K562 (cell line): ENCODE measurements around the gene PDE8A. TPM values are rescaled to one million over a fixed set of nuclear protein-coding genes. Genes with fewer than 3 reads are reported as not detected.

ENCODE experiments used
- CBFA2T2 ChIP-seq: fragments of 450-650 bp; conservative IDR thresholded peaks from 2 replicates; pipeline ENCODE4 v1.6.1; 2017; ENCODE audit warnings: mild to moderate bottlenecking
- CBFA2T3 ChIP-seq: fragments of 450-650 bp; IDR thresholded peaks from 2 replicates; pipeline ENCODE4 v1.6.1; 2017
- CSDE1 ChIP-seq, 2 experiments: fragments of 450-650 bp; IDR thresholded peaks; 2 replicates each; pipeline ENCODE4 v1.6.1; 2016; ENCODE audit warnings: mild to moderate bottlenecking in 1 of 2
- EWSR1 ChIP-seq: fragments of 450-650 bp; IDR thresholded peaks from 2 replicates; pipeline ENCODE4 v1.6.1; 2018; ENCODE audit warnings: borderline replicate concordance, mild to moderate bottlenecking, low read depth, moderate library complexity; ENCODE audit not compliant: partially characterized antibody
- EZH2 ChIP-seq: IDR thresholded peaks from 2 replicates; pipeline ENCODE4 v1.6.1; 2012; ENCODE audit warnings: low read depth, mild to moderate bottlenecking, inconsistent platforms, low read length, borderline replicate concordance
- IRF9 ChIP-seq: fragments of 450-650 bp; IDR thresholded peaks from 2 replicates; pipeline ENCODE4 v1.6.1; 2016; ENCODE audit warnings: missing biosample characterization, missing genetic modification characterization
- JUN ChIP-seq, 2 experiments: sonication (generic) in 1 of 2; formaldehyde crosslinking in 1 of 2; IDR thresholded peaks; 2 replicates each; pipeline versions ENCODE4 v1.6.1 to v1.8.0; 2012 to 2022; ENCODE audit warnings: borderline replicate concordance in 2 of 2, mild to moderate bottlenecking in 2 of 2, improper control_type of control experiment in 1 of 2, low read depth in 1 of 2, low read length in 1 of 2, missing genetic modification reagents in 1 of 2
- MCM5 ChIP-seq: fragments of 450-650 bp; IDR thresholded peaks from 2 replicates; pipeline ENCODE4 v1.6.1; 2016; ENCODE audit warnings: low read depth
- MIER1 ChIP-seq: fragments of 450-650 bp; IDR thresholded peaks from 2 replicates; pipeline ENCODE4 v1.6.1; 2016; ENCODE audit warnings: antibody characterized with exemption, mild to moderate bottlenecking, low read depth
- MXD1 ChIP-seq: fragments of 250-450 bp; sonication (Bioruptor Pico); IDR thresholded peaks from 2 replicates; pipeline ENCODE4 v1.8.0; 2021; ENCODE audit warnings: borderline replicate concordance, mild to moderate bottlenecking, moderate library complexity; ENCODE audit not compliant: poor library complexity, severe bottlenecking
- NBN ChIP-seq: fragments of 450-650 bp; IDR thresholded peaks from 2 replicates; pipeline ENCODE4 v1.6.1; 2016; ENCODE audit warnings: low read depth, mild to moderate bottlenecking
- NR2C1 ChIP-seq, 2 experiments: fragments of 450-650 bp; IDR thresholded peaks; 2 replicates each; pipeline ENCODE4 v1.6.1; 2017; ENCODE audit warnings: mild to moderate bottlenecking in 2 of 2, antibody characterized with exemption in 1 of 2, inconsistent platforms in 1 of 2, missing compliant biosample characterization in 1 of 2, missing genetic modification characterization in 1 of 2
- NR2F6 ChIP-seq: fragments of 450-650 bp; formaldehyde crosslinking; IDR thresholded peaks from 2 replicates; pipeline ENCODE4 v1.4.0; 2020; ENCODE audit warnings: mild to moderate bottlenecking
- PHB ChIP-seq: fragments of 250-450 bp; sonication (Bioruptor Pico); IDR thresholded peaks from 2 replicates; pipeline ENCODE4 v1.5.0; 2021
- PML ChIP-seq: IDR thresholded peaks from 2 replicates; pipeline ENCODE4 v1.6.1; 2012; ENCODE audit warnings: low read length, inconsistent platforms
- SMARCC2 ChIP-seq: fragments of 450-650 bp; IDR thresholded peaks from 2 replicates; pipeline ENCODE4 v1.6.1; 2017; ENCODE audit warnings: antibody characterized with exemption, moderate library complexity, mild to moderate bottlenecking, low read depth
- SOX6 ChIP-seq: fragments of 450-650 bp; IDR thresholded peaks from 2 replicates; pipeline ENCODE4 v1.6.1; 2014; ENCODE audit warnings: mild to moderate bottlenecking
- TAL1 ChIP-seq: fragments of 450-650 bp; IDR thresholded peaks from 2 replicates; pipeline ENCODE4 v1.6.1; 2016; ENCODE audit warnings: mild to moderate bottlenecking
- TRIM24 ChIP-seq, 2 experiments: fragments of 450-650 bp; IDR thresholded peaks; 2 replicates each; pipeline ENCODE4 v1.6.1; 2016
- ZBTB11 ChIP-seq, 3 experiments: fragments of 200-800 bp in 1 of 3; fragments of 250-450 bp in 1 of 3; fragments of 450-650 bp in 1 of 3; sonication (Bioruptor Pico) in 1 of 3; sonication (Bioruptor generic) in 1 of 3; formaldehyde crosslinking in 1 of 3; IDR thresholded peaks; 2 replicates each; pipeline versions ENCODE4 v1.6.1 to v1.8.0; 2016 to 2022; ENCODE audit warnings: mild to moderate bottlenecking in 2 of 3, missing genetic modification characterization in 2 of 3, missing compliant biosample characterization in 1 of 3, moderate library complexity in 1 of 3
- ZC3H4 ChIP-seq: sonication (generic); formaldehyde crosslinking; IDR thresholded peaks from 2 replicates; pipeline ENCODE4 v1.9.0; 2021; ENCODE audit warnings: missing genetic modification reagents, borderline replicate concordance
- ZNF24 ChIP-seq: fragments of 450-650 bp; IDR thresholded peaks from 2 replicates; pipeline ENCODE4 v1.6.1; 2016
- ZNF263 ChIP-seq: sonication (generic); formaldehyde crosslinking; IDR thresholded peaks from 2 replicates; pipeline ENCODE4 v1.8.0; 2022; ENCODE audit warnings: mild to moderate bottlenecking, missing genetic modification reagents, borderline replicate concordance
- ZSCAN29 ChIP-seq: fragments of 450-650 bp; IDR thresholded peaks from 2 replicates; pipeline ENCODE4 v1.6.1; 2017
- polyA plus RNA-seq, 8 experiments: library from polyadenylated mRNA; depleted of rRNA in 4 of 8; stranded (reverse) in 5 of 8; unstranded in 3 of 8; fragments of >200 nt; fragmentation: Nextera tagmentation in 2 of 8; fragmentation: Illumina TruSeq in 1 of 8; extraction: Ambion mirVana in 2 of 8; extraction: Trizol in 1 of 8; gene quantifications; 2 replicates each; pipeline versions ENCODE4 v1.2.1 to v1.2.3, GENCODE V29; 2011 to 2014; ENCODE audit warnings: inconsistent platforms in 1 of 8, missing spikeins in 1 of 8
- total RNA-seq, 7 experiments: library from RNA; depleted of rRNA in 6 of 7; stranded (reverse); fragments of >200 nt in 6 of 7; fragmentation: Illumina TruSeq in 2 of 7; extraction: Trizol in 2 of 7; gene quantifications; 2 replicates each; pipeline versions ENCODE4 v1.2.1 to v1.2.3, GENCODE V29; 2011 to 2021; ENCODE audit warnings: low replicate concordance in 1 of 7
- TF ChIP-seq, protein P1 (sequence below): conservative IDR thresholded peaks from 2 replicates; pipeline ENCODE4 v1.6.1; 2011; ENCODE audit warnings: low read depth, mild to moderate bottlenecking, low read length; ENCODE audit not compliant: control insufficient read depth

The PDE8A gene
- total and polyA plus RNA-seq, 9 of the 15 experiments (the other 6 are each of a cell fraction or from before 2014, with no cell fraction given): 5.9 to 40.3 (median 19.8) TPM

- no peak for TF ChIP-seq NR2C1 (IDR thresholded peaks at IDR 0.05)
- TF ChIP-seq NR2C1 (tag; IDR thresholded peaks at IDR 0.05): no peak
- TF ChIP-seq JUN (IDR thresholded peaks at IDR 0.05; ENCODE audit: borderline replicate concordance, low read depth, low read length): peak; percentile 91
- TF ChIP-seq JUN (CRISPR knock-in tag; IDR thresholded peaks at IDR 0.05; ENCODE audit: borderline replicate concordance): no peak
- TF ChIP-seq ZBTB11 (CRISPR knock-in tag; IDR thresholded peaks at IDR 0.05): no peak
- TF ChIP-seq NBN: no peak
- TF ChIP-seq TRIM24 (IDR thresholded peaks at IDR 0.05): peak; percentile 55 to 56; a peak in 3 of 4 replicates
- no peak for TF ChIP-seq PHB (CRISPR knock-in tag)
- peak; percentile 66 for TF ChIP-seq SMARCC2
- TF ChIP-seq ZNF24: peak; percentile 87
- peak; percentile 56; the same call in 1 of the 2 replicates for TF ChIP-seq TAL1
- no peak for TF ChIP-seq ZNF263
- TF ChIP-seq, protein P1, sequence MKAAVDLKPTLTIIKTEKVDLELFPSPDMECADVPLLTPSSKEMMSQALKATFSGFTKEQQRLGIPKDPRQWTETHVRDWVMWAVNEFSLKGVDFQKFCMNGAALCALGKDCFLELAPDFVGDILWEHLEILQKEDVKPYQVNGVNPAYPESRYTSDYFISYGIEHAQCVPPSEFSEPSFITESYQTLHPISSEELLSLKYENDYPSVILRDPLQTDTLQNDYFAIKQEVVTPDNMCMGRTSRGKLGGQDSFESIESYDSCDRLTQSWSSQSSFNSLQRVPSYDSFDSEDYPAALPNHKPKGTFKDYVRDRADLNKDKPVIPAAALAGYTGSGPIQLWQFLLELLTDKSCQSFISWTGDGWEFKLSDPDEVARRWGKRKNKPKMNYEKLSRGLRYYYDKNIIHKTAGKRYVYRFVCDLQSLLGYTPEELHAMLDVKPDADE: peak; percentile 49; the same call in 1 of the 2 replicates
- 0 out of 2 replicates have a peak, but pooled peaks have one; percentile 31 for TF ChIP-seq SOX6
- no peak for TF ChIP-seq ZSCAN29
- TF ChIP-seq NR2F6 (CRISPR knock-in tag): no peak
- no peak for TF ChIP-seq MXD1 (CRISPR knock-in tag)
- peak; percentile 92 for TF ChIP-seq CBFA2T3
- TF ChIP-seq MCM5: no peak
- TF ChIP-seq MIER1: no peak
- no peak for TF ChIP-seq ZC3H4 (CRISPR knock-in tag)
- TF ChIP-seq EWSR1: no peak
- TF ChIP-seq CBFA2T2: peak; percentile 84
- TF ChIP-seq EZH2: no peak
- TF ChIP-seq CSDE1 (IDR thresholded peaks at IDR 0.05): no peak
- no peak for TF ChIP-seq IRF9 (tag)
- TF ChIP-seq PML: peak; percentile 54; the same call in 1 of the 2 replicates
These were observed 20.6 kb upstream of the PDE8A start (continued) for GRCh38 chr15:84961114-84961452.
